GM18951 (cell line): Measurements from ENCODE around the gene DAP.

Experiments used
- POLR2A ChIP-seq: IDR thresholded peaks from 4 replicates; pipeline ENCODE4 v1.6.1; 2011; ENCODE audit warnings: mild to moderate bottlenecking; ENCODE audit not compliant: insufficient read length, insufficient read depth; ENCODE audit errors: extremely low read depth
- in situ Hi-C: fragments of 300-500 bp; cut with MboI; formaldehyde crosslinking; loops from one replicate; pipeline ENCODE4 v1.12.0; 2022; ENCODE audit warnings: low sequenced_read_pairs, mixed read lengths, inconsistent platforms; ENCODE audit not compliant: unreplicated experiment

Gene DAP

GRCh38 chr5:10753178-10753577 lies 7.9 kb downstream of the DAP start:
- no peak for TF ChIP-seq POLR2A
- in situ Hi-C loops = no loop called here

DNA sequence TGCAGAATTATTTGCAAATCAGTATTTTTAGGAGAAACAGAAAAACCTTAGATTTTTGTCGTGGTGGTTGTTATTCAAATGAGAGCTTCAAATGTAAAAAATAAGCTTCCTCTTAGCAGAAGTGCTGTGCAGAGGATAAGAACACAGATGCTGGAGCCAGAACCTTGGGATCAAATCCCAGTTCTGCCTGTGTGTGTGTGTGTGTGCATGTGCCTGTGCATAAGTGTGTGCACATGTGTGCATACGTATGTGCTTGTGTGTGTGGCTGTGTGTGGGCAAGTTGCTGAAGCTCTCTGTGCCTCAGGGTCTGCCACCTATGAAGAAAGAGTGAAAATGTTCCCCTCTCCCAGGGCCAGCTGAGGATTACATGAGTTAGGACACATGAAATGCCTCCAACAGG lies 8.6 kb downstream of the DAP start:
- TF ChIP-seq POLR2A = no peak
- in situ Hi-C loops = no loop called here

- TF ChIP-seq POLR2A = no peak
- in situ Hi-C loops = no loop called here
Measured at GRCh38 chr5:10750909-10751308, 10.1 kb downstream of the DAP start.

DNA sequence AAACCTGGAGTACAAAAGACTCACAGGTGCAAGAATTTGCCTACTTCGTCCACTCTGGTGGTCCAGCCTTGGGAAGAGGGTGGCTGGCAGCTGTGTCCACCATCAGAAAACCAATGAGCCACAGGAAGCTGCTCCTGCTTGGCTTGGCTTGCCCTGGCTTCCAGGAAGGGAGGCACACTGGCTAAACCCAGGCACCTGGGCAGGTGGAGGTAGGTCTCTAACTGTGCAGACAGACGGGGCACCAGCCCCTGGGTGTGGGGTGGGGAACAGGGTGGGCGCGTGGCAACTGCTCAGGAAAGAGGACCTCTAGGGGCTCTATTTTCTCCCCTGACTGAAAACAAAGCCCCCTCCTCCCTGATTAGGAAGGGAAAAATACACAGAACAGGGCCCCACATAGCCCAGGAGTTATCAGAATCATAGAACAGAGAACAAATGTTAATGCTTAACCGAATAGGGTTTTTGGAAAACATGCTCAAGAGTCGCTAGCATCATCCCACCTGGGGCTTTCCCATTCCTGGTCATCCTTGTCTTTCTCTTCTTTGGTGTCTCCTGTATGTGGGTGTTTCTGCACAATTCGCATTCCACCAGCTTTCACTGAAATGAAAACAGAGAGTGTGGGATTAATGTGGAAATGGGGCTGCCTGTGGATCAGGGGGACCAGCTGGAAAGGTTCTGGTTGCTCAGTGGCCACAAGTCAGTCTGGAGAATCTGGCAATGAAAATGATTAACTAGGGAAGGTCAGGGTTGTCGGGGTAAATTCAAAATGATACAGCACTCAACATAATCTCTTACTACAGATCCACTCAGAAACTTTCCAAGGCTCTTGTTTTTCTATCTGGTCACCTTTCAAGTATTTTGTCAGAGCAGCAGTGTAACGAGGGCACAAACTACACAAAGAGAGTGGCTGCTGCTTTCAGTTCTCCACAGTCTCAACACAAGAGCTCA lies 13.1 kb downstream of the DAP start:
- in situ Hi-C loops = no loop called here
- no peak for TF ChIP-seq POLR2A

DNA sequence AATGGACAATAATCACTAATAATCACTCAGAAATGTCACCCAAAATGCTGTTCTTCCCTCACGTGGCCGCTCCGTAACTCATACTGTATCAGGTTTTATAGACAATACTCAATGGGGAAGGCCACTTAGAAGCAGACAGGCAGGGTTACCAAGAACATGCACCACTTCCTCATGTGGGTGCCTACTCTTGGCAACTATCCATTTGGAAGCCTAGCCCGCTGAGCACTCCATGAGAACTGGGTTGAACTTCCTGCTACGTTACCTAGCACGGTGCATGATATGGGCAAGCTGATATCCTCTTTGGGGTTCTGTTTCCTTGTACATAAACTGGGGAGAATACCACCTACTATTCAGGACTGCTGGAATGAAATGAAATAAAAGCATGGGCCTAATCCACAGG lies 14.3 kb downstream of the DAP start:
- no peak for TF ChIP-seq POLR2A
- in situ Hi-C loops = no loop called here

GRCh38 chr5:10745133-10745532 lies 15.9 kb downstream of the DAP start:
- in situ Hi-C loops = no loop called here
- TF ChIP-seq POLR2A = no peak

DNA sequence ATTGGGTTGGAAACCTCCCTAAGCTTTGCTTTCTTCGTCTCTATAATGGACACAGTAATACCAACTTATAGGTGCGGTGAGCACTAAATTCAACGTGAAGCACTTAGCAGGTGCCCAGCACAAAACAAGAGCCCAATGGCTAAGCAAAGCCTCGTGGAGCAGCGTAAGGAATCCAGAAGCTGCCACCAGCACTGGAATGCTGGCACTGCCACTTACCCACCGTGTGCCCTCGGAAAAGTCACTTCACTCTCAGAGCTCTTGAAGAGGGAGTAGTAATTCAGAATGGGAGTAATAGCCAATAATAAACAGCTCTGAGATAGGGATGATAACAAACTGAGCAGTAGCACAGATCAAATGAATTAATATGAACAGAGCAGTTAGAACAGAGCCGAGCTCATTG lies 16.4 kb downstream of the DAP start:
- in situ Hi-C loops = no loop called here
- TF ChIP-seq POLR2A = no peak

DNA sequence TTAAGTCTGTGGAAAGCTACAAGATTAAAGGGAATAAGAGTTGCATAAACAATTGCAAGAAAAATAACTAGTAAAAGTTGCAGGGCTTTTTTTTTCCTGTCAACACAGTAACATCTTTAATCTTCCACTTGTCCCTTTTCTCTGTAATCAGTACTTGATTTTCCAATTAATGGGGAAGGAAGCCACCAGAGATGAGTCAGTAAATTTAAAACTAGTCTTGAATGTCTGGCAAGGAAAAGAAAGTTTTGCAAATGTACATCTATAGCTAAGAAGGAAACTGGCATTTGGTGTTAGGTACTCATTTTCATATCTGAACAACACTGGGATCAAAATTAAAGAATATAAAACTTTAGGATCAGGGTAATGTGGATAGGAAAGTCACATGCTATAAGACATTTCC lies 17.1 kb downstream of the DAP start:
- TF ChIP-seq POLR2A = no peak
- in situ Hi-C loops = no loop called here

DNA sequence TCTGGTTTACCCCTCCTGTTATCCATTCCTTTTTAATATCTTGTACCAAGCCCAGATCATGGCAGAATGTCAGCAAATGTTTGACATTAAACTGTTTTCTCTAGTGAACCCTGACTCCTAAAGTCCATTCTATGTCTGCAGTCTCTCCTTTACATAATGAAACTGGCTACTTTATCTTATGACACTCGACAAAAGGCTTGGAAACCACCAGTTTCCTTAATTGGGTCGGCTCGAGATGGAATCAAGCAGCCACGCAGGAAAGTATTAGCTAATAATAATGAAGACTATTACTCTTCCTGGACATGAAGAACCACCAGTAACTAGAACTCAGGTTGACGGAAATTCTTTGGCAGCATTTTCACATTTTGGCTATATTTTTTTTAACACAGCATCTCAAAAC lies 17.5 kb downstream of the DAP start:
- TF ChIP-seq POLR2A = no peak
- in situ Hi-C loops = no loop called here

DNA sequence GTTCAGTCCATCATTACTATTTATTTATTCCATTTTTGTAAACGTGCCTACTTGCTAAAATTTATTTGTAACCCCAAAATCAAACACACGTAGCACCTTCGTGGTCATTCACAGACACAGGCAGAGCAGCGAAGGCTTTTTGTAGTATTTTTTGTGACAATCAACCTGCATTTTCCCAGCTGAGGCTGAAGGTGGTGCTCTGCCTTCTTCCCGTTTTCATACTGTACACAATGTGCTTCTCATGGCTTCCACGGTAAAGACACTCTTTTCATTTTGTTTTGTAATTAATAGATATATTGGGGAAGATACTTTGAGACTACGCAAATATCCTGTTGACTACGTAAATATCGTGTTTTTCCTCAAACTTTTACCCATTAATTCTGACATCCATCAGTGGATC lies 19.4 kb downstream of the DAP start:
- in situ Hi-C loops = no loop called here
- no peak for TF ChIP-seq POLR2A

DNA sequence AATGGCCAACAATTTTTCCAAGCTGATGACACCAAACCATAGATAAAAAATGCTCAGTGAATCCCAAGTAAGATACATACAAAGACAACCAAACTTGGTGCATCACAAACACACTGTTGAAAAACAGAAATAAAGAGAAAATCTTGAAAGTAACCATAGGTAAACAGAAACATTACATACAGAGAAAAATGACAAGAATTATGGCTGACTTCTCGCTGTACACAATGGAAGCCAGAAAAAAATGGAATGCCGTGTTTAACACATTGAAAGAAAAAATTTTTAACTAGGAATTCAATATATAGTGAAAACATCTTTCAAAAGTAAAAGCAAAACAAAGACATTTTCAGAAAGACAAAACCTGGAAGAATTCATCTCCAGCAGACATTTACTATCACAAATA lies 20.6 kb downstream of the DAP start:
- in situ Hi-C loops = no loop called here
- no peak for TF ChIP-seq POLR2A

GRCh38 chr5:10737880-10738279 lies 23.2 kb downstream of the DAP start:
- in situ Hi-C loops = no loop called here
- TF ChIP-seq POLR2A = no peak

- in situ Hi-C loops = no loop called here
- TF ChIP-seq POLR2A = no peak
Measured at GRCh38 chr5:10736808-10737207, 24.2 kb downstream of the DAP start.

GRCh38 chr5:10736354-10736753 lies 24.7 kb downstream of the DAP start:
- in situ Hi-C loops = no loop called here

More at GRCh38 chr5:10736354-10736753, 24.7 kb downstream of the DAP start:
- no peak for TF ChIP-seq POLR2A
